ENCODE measurements around the gene ITGB1. TPM values are rescaled to one million over a fixed set of nuclear protein-coding genes. Genes with fewer than 3 reads are reported as not detected.
A peak's percentile ranks its signal among the peaks of the same experiment; 100 is the strongest.

ITGB1 gene
- total and polyA plus RNA-seq, 10 donors = 31.5 to 555 (median 316) TPM

GRCh38 chr10:32946108-32946507, 11.9 kb downstream of the ITGB1 start:
- WGBS, 5 donors = 92 to 98% (median 94%) methylated on average over 2 of the region's 2 CpGs
- intact Hi-C loops (cut with DNase I; ENCODE audit: low total_unique reads) = no loop called here
- Histone ChIP-seq H3K27me3 (replicated peaks in 1 of 7) (no peaks in the 10 kb centered on the region), H3K27ac (no peak overlapping the region), H3K4me1 (peaks cover 33 to 96% (median 65%) of the 10 kb centered on the region in 6 donors), H3K4me3 (no peak overlapping the region), H3K36me3 (no peaks in the 10 kb centered on the region), H3K9me3 (no peaks in the 10 kb centered on the region)
- TF ChIP-seq POLR2AphosphoS5 (IDR thresholded peaks at IDR 0.05) (no peak), POLR2A (IDR thresholded peaks at IDR 0.05) (no peak), CTCF (IDR thresholded peaks at IDR 0.05 in 8 of 11, conservative IDR thresholded peaks at IDR 0.05 in 3 of 11) (no peak)
- no peak for DNase-seq

- TF ChIP-seq POLR2A (IDR thresholded peaks at IDR 0.05) (no peak), POLR2AphosphoS5 (IDR thresholded peaks at IDR 0.05) (peak in 2 of 3 donors; percentile 40 to 54)
- Histone ChIP-seq H3K27ac (peak overlapping the region in 3 of 8 donors; percentile 34 to 51 (median 42)), H3K36me3 (no peaks in the 10 kb centered on the region), H3K9me3 (no peaks in the 10 kb centered on the region), H3K27me3 (replicated peaks in 1 of 7) (no peaks in the 10 kb centered on the region), H3K4me1 (peaks cover 42 to 97% (median 67%) of the 10 kb centered on the region in 6 donors), H3K4me3 (no peak overlapping the region)
- 82 to 93% (median 86%) methylated on average over 24 of the region's 24 CpGs for WGBS, 5 donors
- intact Hi-C loops (cut with DNase I; ENCODE audit: low total_unique reads) = no loop called here
- DNase-seq = no peak
These were observed 14.0 kb downstream of the ITGB1 start for GRCh38 chr10:32943854-32944661.

GRCh38 chr10:32943395-32943794, 14.6 kb downstream of the ITGB1 start:
- no peaks in the 10 kb centered on the region for H3K27me3 ChIP-seq (replicated peaks in 1 of 7)
- no peaks in the 10 kb centered on the region for H3K36me3 ChIP-seq
- H3K9me3 ChIP-seq = no peaks in the 10 kb centered on the region
- no peak for DNase-seq
- H3K4me3 ChIP-seq = no peak overlapping the region
- intact Hi-C loops (cut with DNase I; ENCODE audit: low total_unique reads) = no loop called here
- peaks cover 46 to 97% (median 71%) of the 10 kb centered on the region in 6 donors for H3K4me1 ChIP-seq
- H3K27ac ChIP-seq = peak overlapping the region in 3 of 8 donors; percentile 4 to 51 (median 42)
- TF ChIP-seq POLR2A (IDR thresholded peaks at IDR 0.05) = no peak
- no peak for TF ChIP-seq CTCF (IDR thresholded peaks at IDR 0.05 in 8 of 11, conservative IDR thresholded peaks at IDR 0.05 in 3 of 11)
- TF ChIP-seq POLR2AphosphoS5 (IDR thresholded peaks at IDR 0.05) = no peak
- WGBS, 5 donors = 22 to 45% (median 43%) methylated on average over 2 of the region's 2 CpGs

- H3K9me3 ChIP-seq = no peaks in the 10 kb centered on the region
- peaks cover 57 to 95% (median 78%) of the 10 kb centered on the region in 6 donors for H3K4me1 ChIP-seq
- TF ChIP-seq POLR2A (IDR thresholded peaks at IDR 0.05) (no peak), POLR2AphosphoS5 (IDR thresholded peaks at IDR 0.05) (no peak), CTCF (IDR thresholded peaks at IDR 0.05 in 8 of 11, conservative IDR thresholded peaks at IDR 0.05 in 3 of 11) (no peak)
- H3K36me3 ChIP-seq = no peaks in the 10 kb centered on the region
- intact Hi-C loops (cut with DNase I; ENCODE audit: low total_unique reads) = no loop called here
- no peaks in the 10 kb centered on the region for H3K27me3 ChIP-seq (replicated peaks in 1 of 7)
- WGBS, 5 donors = 79 to 89% (median 88%) methylated on average over 1 of the region's 1 CpG
- no peak for DNase-seq
- no peak overlapping the region for H3K4me3 ChIP-seq
- peak overlapping the region in 6 of 8 donors; percentile 20 to 82 (median 60) for H3K27ac ChIP-seq
These were observed 15.9 kb downstream of the ITGB1 start for GRCh38 chr10:32942081-32942480.
